ENCODE data around the gene BBS12.

Gene BBS12

GRCh38 chr4:122732329-122733026 is at the start of gene BBS12:
BBS12 (plus strand) TSS chr4:122732704; CDS start chr4:122741893, 9,189 bp downstream.
- peak; percentile 46 for DNase-seq (ENCODE audit: low spot score)

- no peak for DNase-seq (ENCODE audit: low spot score)
Measured at GRCh38 chr4:122686691-122687090, 45.8 kb upstream of the BBS12 start.

GRCh38 chr4:122687531-122688061 is 44.9 kb upstream of the BBS12 start:
- no peak for DNase-seq (ENCODE audit: low spot score)

- no peak for DNase-seq (ENCODE audit: low spot score)
Measured at GRCh38 chr4:122688529-122689140, 43.9 kb upstream of the BBS12 start.

- no peak for DNase-seq (ENCODE audit: low spot score)
Measured at GRCh38 chr4:122689972-122690371, 42.5 kb upstream of the BBS12 start.

GRCh38 chr4:122691988-122692387 is 40.5 kb upstream of the BBS12 start:
- DNase-seq (ENCODE audit: low spot score), result no peak

- DNase-seq (ENCODE audit: low spot score), result no peak
Measured at GRCh38 chr4:122692641-122693520, 39.6 kb upstream of the BBS12 start.

GRCh38 chr4:122695226-122695625 is 37.3 kb upstream of the BBS12 start:
- no peak for DNase-seq (ENCODE audit: low spot score)

GRCh38 chr4:122700178-122700725 is 32.3 kb upstream of the BBS12 start:
- DNase-seq (ENCODE audit: low spot score), result no peak

GRCh38 chr4:122701061-122701460 is 31.4 kb upstream of the BBS12 start:
- DNase-seq (ENCODE audit: low spot score), result no peak

GRCh38 chr4:122701965-122702364 is 30.5 kb upstream of the BBS12 start:
- DNase-seq (ENCODE audit: low spot score), result no peak

GRCh38 chr4:122702939-122703338 is 29.6 kb upstream of the BBS12 start:
- DNase-seq (ENCODE audit: low spot score), result no peak

GRCh38 chr4:122703868-122704267 is 28.6 kb upstream of the BBS12 start:
- DNase-seq (ENCODE audit: low spot score), result no peak

- no peak for DNase-seq (ENCODE audit: low spot score)
Measured at GRCh38 chr4:122705009-122705408, 27.5 kb upstream of the BBS12 start.

- no peak for DNase-seq (ENCODE audit: low spot score)
Measured at GRCh38 chr4:122705547-122706117, 26.9 kb upstream of the BBS12 start.

- no peak for DNase-seq (ENCODE audit: low spot score)
Measured at GRCh38 chr4:122706511-122706910, 26.0 kb upstream of the BBS12 start.

- DNase-seq (ENCODE audit: low spot score), result no peak
Measured at GRCh38 chr4:122707497-122707896, 25.0 kb upstream of the BBS12 start.

- no peak for DNase-seq (ENCODE audit: low spot score)
Measured at GRCh38 chr4:122709236-122709635, 23.3 kb upstream of the BBS12 start.

GRCh38 chr4:122710434-122711308 is 21.8 kb upstream of the BBS12 start:
- no peak for DNase-seq (ENCODE audit: low spot score)

- no peak for DNase-seq (ENCODE audit: low spot score)
Measured at GRCh38 chr4:122711919-122712318, 20.6 kb upstream of the BBS12 start.

GRCh38 chr4:122712782-122713181 is 19.7 kb upstream of the BBS12 start:
- DNase-seq (ENCODE audit: low spot score), result no peak

Measured in HuH-7.5 (cell line).